ENCODE data around the gene NDUFAB1.

The NDUFAB1 gene

GRCh38 chr16:23535901-23536300 is 60.2 kb downstream of the NDUFAB1 start (continued):
- no peak for TF ChIP-seq CSRNP3 (CRISPR knock-in tag; IDR thresholded peaks at IDR 0.05)
- no peak for TF ChIP-seq ZFP3 (CRISPR knock-in tag; IDR thresholded peaks at IDR 0.05)
- no peak for TF ChIP-seq PATZ1 (CRISPR knock-in tag; IDR thresholded peaks at IDR 0.05; ENCODE audit: borderline replicate concordance)
- TF ChIP-seq, protein P1, sequence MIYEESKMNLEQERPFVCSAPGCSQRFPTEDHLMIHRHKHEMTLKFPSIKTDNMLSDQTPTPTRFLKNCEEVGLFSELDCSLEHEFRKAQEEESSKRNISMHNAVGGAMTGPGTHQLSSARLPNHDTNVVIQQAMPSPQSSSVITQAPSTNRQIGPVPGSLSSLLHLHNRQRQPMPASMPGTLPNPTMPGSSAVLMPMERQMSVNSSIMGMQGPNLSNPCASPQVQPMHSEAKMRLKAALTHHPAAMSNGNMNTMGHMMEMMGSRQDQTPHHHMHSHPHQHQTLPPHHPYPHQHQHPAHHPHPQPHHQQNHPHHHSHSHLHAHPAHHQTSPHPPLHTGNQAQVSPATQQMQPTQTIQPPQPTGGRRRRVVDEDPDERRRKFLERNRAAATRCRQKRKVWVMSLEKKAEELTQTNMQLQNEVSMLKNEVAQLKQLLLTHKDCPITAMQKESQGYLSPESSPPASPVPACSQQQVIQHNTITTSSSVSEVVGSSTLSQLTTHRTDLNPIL (CRISPR knock-in tag; IDR thresholded peaks at IDR 0.05; ENCODE audit: low read depth), result no peak
- no peak for TF ChIP-seq ZNF8 (CRISPR knock-in tag; IDR thresholded peaks at IDR 0.05)
- no peak for TF ChIP-seq TCF4 (CRISPR knock-in tag; IDR thresholded peaks at IDR 0.05; ENCODE audit: borderline replicate concordance)

DNA sequence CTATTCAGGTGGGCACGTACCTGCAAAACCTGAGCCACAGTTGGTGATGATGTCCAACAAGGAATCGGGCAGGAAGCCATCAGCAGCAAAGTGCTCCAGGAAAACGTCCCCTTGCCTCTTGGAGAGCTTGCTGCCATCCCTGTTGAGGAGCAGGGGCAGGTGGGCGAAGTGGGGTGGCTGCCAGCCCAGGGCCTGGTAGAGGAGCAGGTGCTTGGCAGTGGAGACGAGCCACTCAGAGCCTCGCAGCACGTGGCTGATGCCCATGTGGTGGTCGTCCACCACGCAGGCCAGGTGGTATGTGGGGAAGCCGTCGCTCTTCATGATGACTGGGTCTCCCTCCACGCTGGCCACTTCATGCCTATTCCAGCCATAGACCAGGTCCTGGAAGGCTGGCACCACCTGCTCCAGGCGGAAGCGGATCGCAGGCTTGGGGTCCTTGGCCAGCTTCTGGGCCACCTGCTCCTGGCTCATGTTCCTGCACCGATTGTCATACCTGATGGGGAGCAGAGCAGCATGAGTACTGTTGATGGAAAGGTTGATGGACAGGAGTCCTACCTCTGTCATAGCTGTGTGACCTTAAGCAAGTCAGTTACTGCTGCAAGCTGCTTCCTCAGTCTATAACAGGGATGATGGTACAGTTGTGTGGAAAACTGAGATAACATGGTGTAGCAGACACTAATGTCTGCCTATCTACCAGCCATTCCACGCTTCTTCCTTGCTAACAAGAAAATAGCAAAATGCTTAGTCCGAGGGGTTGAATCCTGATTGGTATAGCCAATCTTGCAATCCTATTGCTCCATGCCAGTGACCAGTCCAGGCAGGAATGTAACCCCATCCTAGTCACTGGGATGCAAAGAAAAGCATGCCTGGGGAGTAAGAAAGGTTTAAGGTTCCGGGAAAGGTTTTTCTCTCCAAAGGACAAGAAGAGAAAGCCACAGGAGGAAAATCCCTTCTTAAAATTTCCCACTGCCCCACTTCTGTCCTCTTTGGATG is 61.0 kb downstream of the NDUFAB1 start:
- no peak for ATAC-seq
- no peak for TF ChIP-seq PPARA (CRISPR knock-in tag; IDR thresholded peaks at IDR 0.05; ENCODE audit: borderline replicate concordance)
- TF ChIP-seq RARB (CRISPR knock-in tag; IDR thresholded peaks at IDR 0.05), result no peak
- no peak for TF ChIP-seq ARNTL (CRISPR knock-in tag; IDR thresholded peaks at IDR 0.05; ENCODE audit: borderline replicate concordance, low read depth)
- no peak for TF ChIP-seq ZNF70 (CRISPR knock-in tag; IDR thresholded peaks at IDR 0.05)
- TF ChIP-seq TOX (CRISPR knock-in tag; IDR thresholded peaks at IDR 0.05; ENCODE audit: borderline replicate concordance), result no peak
- TF ChIP-seq, protein P1 (CRISPR knock-in tag; IDR thresholded peaks at IDR 0.05; ENCODE audit: low read depth), result no peak
- no peak for TF ChIP-seq ESRRG (CRISPR knock-in tag; IDR thresholded peaks at IDR 0.05)
- TF ChIP-seq OSR1 (CRISPR knock-in tag; IDR thresholded peaks at IDR 0.05), result no peak
- TF ChIP-seq GLIS3 (CRISPR knock-in tag; IDR thresholded peaks at IDR 0.05), result no peak
- TF ChIP-seq CSRNP3 (CRISPR knock-in tag; IDR thresholded peaks at IDR 0.05), result no peak
- no peak for TF ChIP-seq TSHZ2 (CRISPR knock-in tag; IDR thresholded peaks at IDR 0.05)
- no peak for TF ChIP-seq SNAI2 (CRISPR knock-in tag; IDR thresholded peaks at IDR 0.05)
- no peak for TF ChIP-seq CSDC2 (CRISPR knock-in tag; IDR thresholded peaks at IDR 0.05)
- no peak for TF ChIP-seq ZC3H10 (CRISPR knock-in tag; IDR thresholded peaks at IDR 0.05)

- TF ChIP-seq ZNF70 (CRISPR knock-in tag; IDR thresholded peaks at IDR 0.05), result no peak
- no peak for ATAC-seq
These were observed 63.7 kb downstream of the NDUFAB1 start for GRCh38 chr16:23532448-23532847.
